Stimulated activated CD4-positive, alpha-beta T cell treated with anti-CD3 and anti-CD28 coated beads, TNF-alpha, amount 100 ng/mL, for 48 hours (primary cell): ENCODE data around the gene C6orf89.

Experiments used
- DNase-seq, 3 donors: peaks; one replicate each; pipeline ENCODE4 v3.0.0-alpha.2; 2020; ENCODE audit warnings: low read depth in 3 of 3

The C6orf89 gene, protein sequence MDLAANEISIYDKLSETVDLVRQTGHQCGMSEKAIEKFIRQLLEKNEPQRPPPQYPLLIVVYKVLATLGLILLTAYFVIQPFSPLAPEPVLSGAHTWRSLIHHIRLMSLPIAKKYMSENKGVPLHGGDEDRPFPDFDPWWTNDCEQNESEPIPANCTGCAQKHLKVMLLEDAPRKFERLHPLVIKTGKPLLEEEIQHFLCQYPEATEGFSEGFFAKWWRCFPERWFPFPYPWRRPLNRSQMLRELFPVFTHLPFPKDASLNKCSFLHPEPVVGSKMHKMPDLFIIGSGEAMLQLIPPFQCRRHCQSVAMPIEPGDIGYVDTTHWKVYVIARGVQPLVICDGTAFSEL

GRCh38 chr6:36885461-36886401 lies at the start of gene C6orf89:
Gene C6orf89, plus strand, starts transcription at chr6:36885952. Its CDS starts 13,493 bp downstream, at chr6:36899445.
- DNase-seq, result peak; percentile 93 to 96 (median 96)

DNA sequence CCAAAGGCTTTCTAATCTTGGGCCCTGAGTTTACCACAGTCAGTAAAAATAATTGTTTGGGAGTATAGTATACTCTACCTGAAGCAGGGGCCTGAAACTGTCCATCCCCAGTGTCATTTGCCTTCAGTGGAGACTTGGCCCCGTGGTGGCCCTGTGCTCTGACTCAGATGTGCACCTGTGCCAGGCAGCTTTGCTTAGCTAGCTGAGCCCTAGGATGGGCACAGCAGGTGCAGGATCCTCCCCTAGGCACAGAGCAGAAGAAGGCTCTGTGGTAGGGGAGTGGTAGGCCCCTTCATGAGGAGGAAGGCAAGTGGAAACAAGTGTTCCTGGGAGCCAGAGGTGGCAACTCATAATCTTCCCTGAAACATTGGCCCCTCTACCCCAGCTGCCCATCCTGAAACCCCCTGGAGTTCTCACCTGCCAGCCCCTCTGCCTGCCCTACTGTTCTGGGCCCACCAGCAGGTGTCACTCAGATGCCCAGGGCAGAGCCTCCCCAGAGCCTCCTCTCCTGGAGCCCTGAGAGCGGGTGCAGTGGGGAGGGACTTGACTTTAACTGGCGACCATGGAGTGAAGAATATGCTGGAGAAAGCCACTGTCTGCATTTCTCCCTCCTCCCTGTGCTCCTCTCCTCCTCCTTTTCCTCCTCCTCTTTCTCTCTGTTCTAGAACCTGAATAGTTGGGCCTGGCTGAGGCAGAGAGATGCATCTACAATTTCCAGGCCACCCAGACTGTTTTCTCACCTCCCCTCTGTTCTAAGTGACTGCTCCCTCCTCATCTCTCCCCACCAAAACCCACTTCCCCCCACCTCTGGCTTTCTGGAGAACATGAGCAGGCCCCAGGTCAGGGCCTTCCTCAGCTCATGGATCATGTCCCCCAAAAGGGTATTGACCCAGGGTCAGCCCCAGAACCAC lies 49.4 kb upstream of the C6orf89 start:
- no peak for DNase-seq

- DNase-seq, result no peak
These were observed 48.8 kb upstream of the C6orf89 start for GRCh38 chr6:36837022-36837339.

DNA sequence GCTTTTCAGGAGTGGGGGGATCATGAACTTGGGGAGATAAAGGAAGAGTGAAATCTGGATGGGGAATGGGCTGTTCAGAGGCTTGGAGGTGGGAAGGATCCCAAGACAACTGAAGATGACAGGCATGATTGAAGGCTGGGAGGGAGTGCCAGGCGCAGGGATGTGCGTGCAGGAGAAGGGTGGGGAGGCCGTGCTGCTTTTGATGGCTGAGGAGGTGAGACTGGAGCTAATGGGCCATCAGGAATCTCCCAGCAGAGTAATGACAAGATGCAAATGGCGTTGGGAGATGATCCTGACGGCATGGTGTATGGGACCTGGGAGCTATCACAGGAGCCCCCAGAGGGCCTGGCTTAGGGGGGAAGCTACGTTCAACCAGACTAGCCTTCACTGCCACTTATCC lies 48.1 kb upstream of the C6orf89 start:
- DNase-seq, result no peak

GRCh38 chr6:36838896-36839748 lies 46.6 kb upstream of the C6orf89 start, which contains the start of gene CPNE5:
Gene CPNE5, minus strand, starts transcription at chr6:36839444. Its CDS starts 67 bp downstream, at chr6:36839377.
- no peak for DNase-seq

DNA sequence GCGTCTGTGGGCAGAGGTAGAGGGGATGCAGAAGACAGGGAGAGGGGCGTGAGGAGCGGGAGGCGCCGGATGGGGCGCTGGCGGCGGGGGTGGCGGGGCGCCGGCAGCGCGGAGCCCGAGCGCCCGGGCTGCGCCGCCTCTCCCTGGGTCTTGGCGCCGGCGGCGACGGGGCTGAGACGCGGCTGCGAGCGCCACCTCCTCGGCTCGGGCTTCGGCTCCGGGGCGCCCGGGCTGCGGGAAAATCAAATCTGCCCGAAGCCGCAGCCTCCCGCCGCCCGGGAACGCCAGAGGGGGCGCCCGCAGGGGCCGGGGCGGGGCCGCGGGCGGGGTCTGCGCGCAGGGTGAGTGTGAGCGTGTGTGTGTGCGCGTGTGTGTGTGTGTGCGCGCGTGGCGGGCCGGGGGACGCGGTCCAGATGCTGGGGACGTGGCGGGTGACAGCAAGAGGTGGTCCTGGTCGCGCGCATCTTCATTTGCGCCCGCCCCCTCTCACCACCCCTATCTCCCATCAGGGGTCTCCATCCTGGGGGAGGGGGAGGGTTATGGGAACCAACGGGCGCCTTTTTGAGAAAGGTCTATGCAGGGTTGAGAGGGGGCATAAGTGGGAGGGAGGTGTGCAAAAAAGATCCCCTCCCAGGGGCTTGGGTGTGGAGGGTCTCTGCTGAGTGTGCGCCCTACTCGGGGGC lies 45.9 kb upstream of the C6orf89 start:
- peak in 1 of 3 donors; percentile 27 for DNase-seq

DNA sequence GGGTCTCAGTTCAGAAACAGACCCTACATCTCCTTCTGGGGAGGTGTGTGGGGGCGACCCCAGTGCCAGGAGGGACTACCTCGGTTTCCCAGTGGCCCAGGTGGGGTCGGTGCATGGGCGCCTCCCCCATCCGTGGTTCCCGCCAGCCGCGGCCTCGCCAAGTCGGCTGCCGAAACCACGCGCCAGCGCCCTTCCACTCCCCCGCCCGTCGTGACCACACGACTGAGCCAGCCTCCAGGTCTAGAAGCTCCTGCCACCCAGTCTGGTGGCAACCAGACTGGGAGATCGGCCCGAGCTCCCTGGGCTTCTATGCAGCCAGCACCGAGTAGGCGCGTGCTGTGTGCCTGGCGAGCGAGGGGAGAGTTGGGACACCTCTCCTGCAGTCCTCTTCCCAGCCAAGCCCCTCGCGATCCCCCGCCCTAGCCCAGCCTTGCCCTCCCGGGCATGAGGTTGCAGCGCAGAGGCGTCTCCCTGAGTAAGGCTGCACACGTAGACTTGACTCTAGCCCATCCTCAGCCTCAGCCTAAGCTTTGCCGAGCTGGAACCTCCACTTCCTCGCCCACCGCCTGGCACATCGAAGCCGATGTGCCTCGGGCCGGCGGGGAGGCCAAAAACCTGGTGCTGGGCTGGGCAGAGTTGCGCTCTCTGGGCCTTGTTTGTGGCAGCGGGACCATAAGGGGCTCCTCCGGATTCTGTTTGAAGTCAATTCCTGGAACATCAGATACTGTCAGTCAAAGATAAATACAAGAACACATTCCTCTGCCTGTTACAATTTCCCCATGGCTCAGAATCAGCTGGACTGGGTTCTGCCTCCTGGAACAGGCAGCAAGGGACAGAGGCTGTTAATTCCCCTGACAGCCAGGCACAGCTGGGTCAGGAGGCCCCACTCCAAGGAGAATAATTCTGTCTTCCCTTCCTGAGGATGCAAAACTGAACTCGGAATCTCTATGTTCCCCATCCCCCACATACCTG lies 45.0 kb upstream of the C6orf89 start:
- DNase-seq, result peak in 1 of 3 donors; percentile 8

DNA sequence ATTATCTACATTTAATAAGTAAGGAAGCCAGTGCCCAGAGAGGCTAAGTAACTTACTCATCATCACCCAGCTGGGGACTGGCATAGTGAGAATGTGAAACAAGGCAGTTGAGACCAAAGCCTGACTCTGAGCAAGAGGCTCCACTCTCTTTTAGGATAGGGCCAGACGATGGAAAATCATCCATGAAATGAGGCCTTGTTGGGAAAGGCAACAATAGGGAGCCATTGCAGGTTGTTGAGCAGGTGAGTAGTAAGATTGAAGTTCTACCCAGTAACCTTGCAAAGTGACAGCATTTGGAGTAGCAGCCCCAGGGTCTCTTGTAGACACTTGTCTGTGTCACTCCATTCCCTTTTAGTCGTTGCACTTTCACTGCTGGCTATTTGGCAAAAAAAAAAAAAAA lies 44.0 kb upstream of the C6orf89 start:
- no peak for DNase-seq

DNA sequence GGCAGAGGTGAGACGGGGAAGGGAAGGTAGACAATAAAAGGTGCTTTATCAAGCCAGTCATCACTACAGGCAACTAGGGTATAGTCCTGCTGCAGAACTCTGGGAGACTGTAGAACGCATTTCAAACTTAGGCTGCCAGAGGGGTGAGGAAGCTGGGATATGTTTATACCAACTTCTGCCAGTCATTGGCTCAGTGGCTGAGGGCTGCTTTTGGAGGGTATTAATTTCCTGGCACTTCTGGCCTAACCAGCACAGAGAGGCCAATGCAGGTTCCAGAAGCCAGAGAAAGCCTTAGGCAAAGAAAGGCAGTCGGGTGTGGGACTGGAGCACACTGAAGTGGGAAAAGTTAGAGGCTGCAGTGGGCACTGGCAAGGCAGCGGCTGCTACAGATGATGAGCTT lies 42.6 kb upstream of the C6orf89 start:
- DNase-seq, result no peak

- no peak for DNase-seq
These were observed 41.3 kb upstream of the C6orf89 start for GRCh38 chr6:36844232-36845170.

GRCh38 chr6:36845233-36845632 lies 40.5 kb upstream of the C6orf89 start:
- DNase-seq, result no peak

GRCh38 chr6:36847152-36847551 lies 38.6 kb upstream of the C6orf89 start:
- DNase-seq, result no peak

- DNase-seq, result no peak
These were observed 37.8 kb upstream of the C6orf89 start for GRCh38 chr6:36847991-36848390.

GRCh38 chr6:36848658-36849441 lies 36.9 kb upstream of the C6orf89 start:
- DNase-seq, result no peak

- no peak for DNase-seq
These were observed 35.7 kb upstream of the C6orf89 start for GRCh38 chr6:36850021-36850420.

- no peak for DNase-seq
These were observed 34.6 kb upstream of the C6orf89 start for GRCh38 chr6:36851149-36851614.

- no peak for DNase-seq
These were observed 34.1 kb upstream of the C6orf89 start for GRCh38 chr6:36851626-36852025.
